T-helper 2 cell (primary cell): ENCODE results near the gene PIP5K1C.

Experiments used
- DNase-seq, 5 experiments: peaks; one replicate each; pipeline versions ENCODE4 v3.0.0 to v3.0.0-alpha.2; 2012 to 2022

Gene PIP5K1C

GRCh38 chr19:3721887-3722442 is 21.7 kb upstream of the PIP5K1C start:
- no peak for DNase-seq

- peak; percentile 73 to 92 (median 86) for DNase-seq
These were observed 21.0 kb upstream of the PIP5K1C start for GRCh38 chr19:3721131-3721886.

DNA sequence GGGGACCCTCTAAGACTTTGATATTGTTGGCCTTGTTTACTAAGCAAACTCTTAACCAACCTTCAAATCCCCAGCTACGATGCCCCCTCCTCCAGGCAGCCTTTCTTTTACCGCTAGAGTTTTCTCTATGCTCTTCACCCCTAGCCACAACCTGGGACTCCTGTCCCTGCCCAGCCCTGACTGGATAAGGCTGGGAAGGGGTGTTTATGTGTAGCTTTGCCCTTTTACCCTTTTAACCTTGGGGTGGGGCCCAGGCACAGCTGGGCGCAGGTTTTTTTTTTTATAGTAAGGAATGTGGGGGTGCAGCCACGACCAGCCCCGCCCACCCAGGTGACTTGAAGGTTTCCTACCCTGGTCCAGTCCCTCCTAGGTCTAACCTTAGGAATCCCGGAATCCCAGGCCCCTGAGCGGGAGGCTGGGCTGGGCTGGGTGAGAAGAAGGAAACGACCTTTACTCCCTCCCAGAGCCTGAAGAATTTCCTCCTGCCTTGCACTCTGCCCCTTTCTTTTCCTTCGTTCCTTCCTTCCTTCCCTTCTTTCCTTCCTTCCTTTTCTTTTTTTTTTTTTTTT is 20.2 kb upstream of the PIP5K1C start:
- DNase-seq = no peak

- DNase-seq = no peak
These were observed 19.6 kb upstream of the PIP5K1C start for GRCh38 chr19:3719868-3720267.

DNA sequence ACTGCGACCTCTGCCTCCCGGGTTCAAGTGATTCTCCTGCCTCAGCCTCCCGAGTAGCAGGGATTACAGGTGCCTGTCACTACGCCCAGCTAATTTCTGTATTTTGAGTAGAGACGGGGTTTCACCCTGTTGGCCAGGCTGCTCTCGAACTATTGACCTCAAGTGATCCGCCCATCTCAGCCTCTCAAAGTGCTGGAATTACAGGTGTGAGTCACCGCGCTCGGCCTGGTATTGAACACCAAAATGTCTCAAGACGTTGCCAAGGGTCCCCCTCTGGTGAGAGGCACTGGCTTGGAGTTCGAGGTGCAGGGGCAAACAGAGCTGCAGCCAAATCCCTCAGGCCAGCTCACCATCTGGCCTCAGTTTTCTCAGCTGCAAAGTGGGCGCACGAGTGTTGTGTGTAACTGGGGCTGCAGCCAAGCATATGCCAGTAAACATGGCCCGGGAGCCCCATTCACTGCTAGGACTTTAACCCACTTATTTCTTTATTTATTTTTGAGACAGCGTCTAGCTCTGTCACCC is 15.9 kb upstream of the PIP5K1C start:
- no peak for DNase-seq

DNA sequence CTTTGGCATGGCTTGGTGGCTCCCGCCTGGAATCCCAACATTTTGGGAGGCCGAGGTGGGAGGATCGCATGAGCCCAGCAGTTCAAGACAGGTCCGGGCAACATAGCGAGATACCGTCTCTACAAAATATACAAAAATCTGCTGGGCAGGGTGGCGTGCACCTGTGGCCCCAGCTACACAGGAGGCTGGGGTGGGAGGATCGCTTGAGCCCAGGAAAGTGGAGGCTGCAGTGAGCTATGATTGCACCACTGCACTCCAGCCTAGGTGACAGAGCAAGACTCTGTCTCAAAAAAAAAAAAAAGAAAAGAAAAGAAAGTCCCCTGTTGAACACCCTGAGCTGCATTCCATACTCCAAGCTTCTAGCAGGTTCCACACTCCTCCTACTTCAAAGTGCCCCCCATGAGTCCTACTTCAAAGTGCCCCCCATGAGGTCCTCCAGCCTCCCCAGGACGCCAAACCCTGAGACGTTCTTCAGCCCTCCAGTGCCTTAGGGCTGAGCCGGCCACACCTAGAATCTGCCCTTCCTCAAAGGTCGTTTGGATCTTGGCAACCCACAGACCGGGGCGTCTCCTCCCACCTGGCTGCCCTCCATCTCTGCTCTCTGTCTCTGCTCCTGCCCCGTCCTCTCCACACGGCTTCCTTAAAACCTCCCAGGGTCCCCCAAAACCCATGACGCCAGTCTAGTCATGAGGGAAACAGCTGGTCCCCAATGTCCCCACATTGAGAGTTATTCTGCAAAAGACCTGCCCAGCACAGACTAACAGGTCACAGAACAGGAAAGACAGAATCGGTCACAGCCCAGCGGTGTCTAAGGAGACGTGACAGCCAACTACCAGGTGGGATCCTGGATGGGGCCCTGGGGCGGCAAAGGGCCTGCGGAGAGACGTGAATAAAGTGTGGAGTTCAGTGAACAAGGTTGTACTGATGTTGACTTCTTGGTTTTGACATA is 12.7 kb upstream of the PIP5K1C start:
- DNase-seq = no peak

DNA sequence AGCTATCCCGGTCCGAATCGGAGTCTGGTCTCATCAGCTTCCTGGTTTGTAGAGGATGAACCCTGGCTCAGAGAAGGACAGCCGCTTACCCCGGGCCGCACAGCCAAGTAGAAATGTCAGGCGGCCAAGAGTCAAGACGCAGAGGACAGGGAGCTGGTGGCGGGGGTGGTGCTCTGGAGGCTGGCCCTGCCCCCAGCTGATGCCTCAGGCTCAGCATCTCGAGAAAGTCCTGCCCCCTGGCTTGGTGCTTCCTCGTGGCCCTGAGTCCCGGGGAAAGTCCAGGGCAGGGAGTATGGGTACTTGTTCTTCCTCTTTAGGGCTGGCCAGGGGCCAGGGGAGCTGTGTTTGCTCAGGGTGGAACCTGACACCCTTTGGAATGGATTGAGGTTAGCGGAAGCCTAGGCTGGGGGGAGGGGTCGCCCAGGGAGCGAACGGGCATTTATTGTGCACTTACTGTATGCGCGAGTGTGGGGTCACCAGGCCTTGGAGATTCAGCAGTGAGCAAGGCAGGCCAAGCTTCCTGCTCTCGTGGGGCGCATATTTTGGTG is 10.1 kb upstream of the PIP5K1C start:
- no peak for DNase-seq

DNA sequence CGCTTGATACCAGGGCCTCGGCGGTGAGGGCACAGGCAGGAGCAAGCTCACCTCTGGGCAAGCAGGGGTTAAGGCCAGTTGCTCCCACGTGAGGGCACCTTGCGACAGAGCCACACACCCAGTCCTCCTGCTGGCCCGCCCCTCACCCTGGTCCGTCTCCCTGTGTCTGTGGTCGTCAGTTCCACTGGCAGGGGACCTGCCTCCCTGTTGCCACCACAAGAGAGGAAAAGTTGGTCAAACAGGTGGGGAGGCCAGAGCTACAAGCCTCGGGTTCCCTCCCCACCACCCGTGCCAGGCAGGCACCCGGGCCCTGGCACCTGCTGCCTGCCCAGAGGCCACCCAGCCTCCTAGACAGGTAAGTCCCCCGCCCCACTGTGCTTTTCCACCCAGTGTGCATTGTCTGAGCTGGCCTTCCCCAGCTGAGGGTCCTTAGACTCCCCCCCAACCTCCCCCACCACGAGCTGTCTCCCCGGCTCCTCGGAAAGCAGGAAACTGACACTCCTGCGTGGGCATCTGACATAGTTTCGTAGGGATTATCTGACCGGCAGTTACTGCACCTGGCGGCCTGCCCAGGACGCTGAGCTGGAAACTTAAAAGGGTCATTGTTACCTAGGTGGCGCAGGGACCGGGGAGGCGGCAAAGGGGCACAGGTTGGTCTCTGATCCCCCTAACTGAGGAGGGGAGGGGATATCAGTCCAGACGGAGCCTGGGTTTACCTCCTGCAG is 8.1 kb upstream of the PIP5K1C start, which contains the start of gene TJP3:
TJP3 (plus strand) TSS at position 178 of the 725 bp plus-strand sequence. CDS start 20,049 bp downstream, outside the sequence.
- no peak for DNase-seq

GRCh38 chr19:3707868-3708206 is 7.6 kb upstream of the PIP5K1C start:
- no peak for DNase-seq

DNA sequence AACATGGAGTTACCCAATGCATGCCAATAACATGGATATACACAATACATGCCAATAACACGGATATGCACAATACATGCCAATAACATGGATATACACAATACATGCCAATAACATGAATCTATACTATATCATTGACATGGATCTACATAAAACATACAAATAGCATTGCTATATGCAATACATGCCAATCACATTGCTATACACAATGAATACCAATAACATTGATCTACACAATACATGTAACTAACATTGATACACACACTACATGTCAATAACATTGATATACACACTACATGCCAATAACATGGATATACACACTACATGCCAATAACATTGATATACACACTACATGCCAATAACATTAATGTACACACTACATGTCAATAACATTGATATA is 932 bp upstream of the PIP5K1C start:
- DNase-seq = no peak

- no peak for DNase-seq
These were observed 477 bp downstream of the PIP5K1C start for GRCh38 chr19:3699741-3700241.

DNA sequence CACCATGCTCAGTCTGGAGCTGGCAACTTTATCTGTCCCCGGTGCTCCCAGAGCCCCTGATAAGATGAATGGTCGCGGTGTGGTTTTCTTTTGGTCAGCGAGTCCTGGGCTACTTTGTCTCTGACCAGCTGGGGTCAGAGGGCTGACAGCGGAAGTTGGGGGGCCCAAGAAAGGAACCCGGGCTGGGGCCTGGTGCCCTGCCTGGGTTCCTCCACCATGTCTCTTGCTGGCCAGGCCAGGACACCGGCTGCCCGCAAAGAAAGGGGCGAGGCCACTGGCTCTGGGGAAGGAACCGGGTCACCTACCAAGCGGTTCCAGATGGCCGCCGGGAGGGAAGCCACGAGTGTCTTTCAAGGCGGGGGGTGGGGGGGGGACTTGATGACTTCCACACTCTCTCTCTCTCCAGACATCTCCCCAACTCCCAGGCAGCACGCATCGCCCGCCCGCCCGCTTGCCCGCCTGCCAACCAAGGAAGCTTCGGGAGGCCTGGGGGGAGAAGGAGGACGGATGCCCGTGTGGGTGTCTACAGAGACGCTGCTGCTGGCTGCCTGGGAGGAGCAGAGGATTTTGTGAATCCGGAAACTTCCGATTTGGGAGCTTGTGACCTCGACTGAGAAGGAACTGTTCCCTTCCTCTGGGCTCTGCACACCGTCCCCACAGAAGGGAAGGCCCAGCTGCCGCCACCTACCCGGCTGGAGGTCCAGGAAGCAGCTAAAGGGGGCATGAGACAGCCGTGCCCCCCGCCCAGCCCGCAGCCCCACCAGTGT is 1.1 kb downstream of the PIP5K1C start:
- DNase-seq = peak in 2 of 5 experiments; percentile 11 to 29

- no peak for DNase-seq
These were observed 1.8 kb downstream of the PIP5K1C start for GRCh38 chr19:3698386-3698950.

- DNase-seq = no peak
These were observed 2.4 kb downstream of the PIP5K1C start for GRCh38 chr19:3697671-3698385.

DNA sequence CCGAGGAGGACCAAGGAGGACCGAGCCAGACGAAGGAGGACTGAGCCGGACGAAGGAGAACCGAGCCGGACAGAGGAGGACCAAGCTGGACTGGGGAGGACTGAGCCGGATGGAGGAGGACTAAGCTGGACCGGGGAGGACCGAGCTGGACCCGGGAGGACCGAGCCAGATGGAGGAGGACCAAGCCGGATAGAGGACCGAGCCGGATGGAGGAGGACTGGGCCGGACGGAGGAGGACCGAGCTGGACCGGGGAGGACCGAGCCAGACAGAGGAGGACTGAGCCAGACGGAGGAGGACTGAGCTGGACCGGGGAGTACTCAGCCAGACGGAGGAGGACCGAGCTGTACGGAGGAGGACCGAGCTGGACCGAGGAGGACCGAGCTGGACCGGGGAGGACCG is 3.2 kb downstream of the PIP5K1C start:
- no peak for DNase-seq

GRCh38 chr19:3696660-3696995 is 3.6 kb downstream of the PIP5K1C start:
- no peak for DNase-seq

- DNase-seq = no peak
These were observed 4.1 kb downstream of the PIP5K1C start for GRCh38 chr19:3695986-3696659.

DNA sequence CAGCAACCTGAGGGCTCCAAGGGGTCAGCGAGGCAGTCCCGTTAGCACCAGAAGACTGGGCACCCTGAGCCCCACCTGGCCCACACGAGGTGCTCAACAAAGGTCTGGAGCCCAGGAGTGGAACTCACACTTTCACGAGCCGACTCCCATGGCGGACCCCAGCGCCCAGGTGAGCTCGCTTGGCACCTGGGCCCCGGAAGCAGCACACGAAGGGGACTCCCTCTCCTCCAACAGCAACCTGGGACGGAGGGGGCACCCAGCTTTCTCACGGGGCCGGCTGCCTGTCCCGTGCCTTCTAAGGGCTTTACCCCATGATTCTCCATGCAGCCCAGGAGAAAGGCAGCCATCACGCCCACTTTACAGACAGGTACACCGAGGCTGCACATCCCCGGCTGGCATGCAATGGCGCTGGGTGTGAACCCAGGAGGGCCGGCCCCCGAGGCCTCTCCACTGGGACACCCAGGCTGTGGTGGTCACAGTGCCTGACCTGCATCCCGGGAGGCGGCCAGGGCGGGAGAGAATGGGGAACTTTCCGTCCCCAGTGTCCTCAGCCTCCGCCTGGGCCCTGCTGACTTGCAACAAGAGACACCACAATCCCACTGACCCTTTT is 5.0 kb downstream of the PIP5K1C start:
- DNase-seq = no peak
